ENCODE results near the gene AACS.
"Not testable (repeated sequence)": the region's sequence is repeated elsewhere in the genome, so short reads cannot be mapped to it uniquely, and the experiment has no call there.

Gene AACS

GRCh38 chr12:125081427-125081826 lies 16.2 kb downstream of the AACS start:
- H3K27me3 ChIP-seq (ENCODE audit: control insufficient read depth, insufficient read depth, low read length): no peaks in the 10 kb centered on the region
- peaks cover 7% of the 10 kb centered on the region for H3K36me3 ChIP-seq (ENCODE audit: control insufficient read depth, insufficient read depth, low read length)
- H3K9me3 ChIP-seq (ENCODE audit: control insufficient read depth, low read length): no peaks in the 10 kb centered on the region
- H3K4me3 ChIP-seq (ENCODE audit: low read length): no peak overlapping the region
- no peak overlapping the region for H3K9ac ChIP-seq (ENCODE audit: low read length)
- no peaks in the 10 kb centered on the region for H3K4me1 ChIP-seq (ENCODE audit: control insufficient read depth, insufficient read depth, low read length)

- H3K9me3 ChIP-seq (ENCODE audit: control insufficient read depth, low read length): no peaks in the 10 kb centered on the region
- H3K4me3 ChIP-seq (ENCODE audit: low read length): no peak overlapping the region
- H3K36me3 ChIP-seq (ENCODE audit: control insufficient read depth, insufficient read depth, low read length): peaks cover 4% of the 10 kb centered on the region
- H3K27me3 ChIP-seq (ENCODE audit: control insufficient read depth, insufficient read depth, low read length): no peaks in the 10 kb centered on the region
- H3K9ac ChIP-seq (ENCODE audit: low read length): no peak overlapping the region
- H3K4me1 ChIP-seq (ENCODE audit: control insufficient read depth, insufficient read depth, low read length): no peaks in the 10 kb centered on the region
Measured at GRCh38 chr12:125083072-125083471, 17.8 kb downstream of the AACS start.

- H3K4me3 ChIP-seq (ENCODE audit: low read length); H3K27me3 ChIP-seq (ENCODE audit: control insufficient read depth, insufficient read depth, low read length); H3K9ac ChIP-seq (ENCODE audit: low read length); H3K9me3 ChIP-seq (ENCODE audit: control insufficient read depth, low read length); H3K36me3 ChIP-seq (ENCODE audit: control insufficient read depth, insufficient read depth, low read length): not testable (repeated sequence)
- peaks cover 16% of the 10 kb centered on the region for H3K4me1 ChIP-seq (ENCODE audit: control insufficient read depth, insufficient read depth, low read length)
Measured at GRCh38 chr12:125088199-125088598, 23.0 kb downstream of the AACS start.

GRCh38 chr12:125089083-125089482 lies 23.8 kb downstream of the AACS start:
- Histone ChIP-seq H3K4me3 (ENCODE audit: low read length) (no peak overlapping the region), H3K4me1 (ENCODE audit: control insufficient read depth, insufficient read depth, low read length) (peaks cover 25% of the 10 kb centered on the region), H3K9me3 (ENCODE audit: control insufficient read depth, low read length) (no peaks in the 10 kb centered on the region), H3K27me3 (ENCODE audit: control insufficient read depth, insufficient read depth, low read length) (no peaks in the 10 kb centered on the region), H3K36me3 (ENCODE audit: control insufficient read depth, insufficient read depth, low read length) (no peaks in the 10 kb centered on the region), H3K9ac (ENCODE audit: low read length) (no peak overlapping the region)

GRCh38 chr12:125089626-125090025 lies 24.4 kb downstream of the AACS start:
- Histone ChIP-seq H3K9ac (ENCODE audit: low read length) (no peak overlapping the region), H3K27me3 (ENCODE audit: control insufficient read depth, insufficient read depth, low read length) (no peaks in the 10 kb centered on the region), H3K4me3 (ENCODE audit: low read length) (no peak overlapping the region), H3K4me1 (ENCODE audit: control insufficient read depth, insufficient read depth, low read length) (peaks cover 30% of the 10 kb centered on the region), H3K36me3 (ENCODE audit: control insufficient read depth, insufficient read depth, low read length) (no peaks in the 10 kb centered on the region), H3K9me3 (ENCODE audit: control insufficient read depth, low read length) (no peaks in the 10 kb centered on the region)

- H3K4me1 ChIP-seq (ENCODE audit: control insufficient read depth, insufficient read depth, low read length): peaks cover 38% of the 10 kb centered on the region
- no peak overlapping the region for H3K9ac ChIP-seq (ENCODE audit: low read length)
- H3K36me3 ChIP-seq (ENCODE audit: control insufficient read depth, insufficient read depth, low read length): no peaks in the 10 kb centered on the region
- H3K9me3 ChIP-seq (ENCODE audit: control insufficient read depth, low read length): no peaks in the 10 kb centered on the region
- H3K27me3 ChIP-seq (ENCODE audit: control insufficient read depth, insufficient read depth, low read length): no peaks in the 10 kb centered on the region
- H3K4me3 ChIP-seq (ENCODE audit: low read length): no peak overlapping the region
Measured at GRCh38 chr12:125090437-125090836, 25.2 kb downstream of the AACS start.

- H3K27me3 ChIP-seq (ENCODE audit: control insufficient read depth, insufficient read depth, low read length): no peaks in the 10 kb centered on the region
- no peak overlapping the region for H3K4me3 ChIP-seq (ENCODE audit: low read length)
- no peaks in the 10 kb centered on the region for H3K9me3 ChIP-seq (ENCODE audit: control insufficient read depth, low read length)
- no peaks in the 10 kb centered on the region for H3K36me3 ChIP-seq (ENCODE audit: control insufficient read depth, insufficient read depth, low read length)
- peaks cover 48% of the 10 kb centered on the region for H3K4me1 ChIP-seq (ENCODE audit: control insufficient read depth, insufficient read depth, low read length)
- H3K9ac ChIP-seq (ENCODE audit: low read length): no peak overlapping the region
Measured at GRCh38 chr12:125091401-125091800, 26.2 kb downstream of the AACS start.

GRCh38 chr12:125092108-125092871 lies 27.1 kb downstream of the AACS start:
- Histone ChIP-seq H3K9ac (ENCODE audit: low read length) (peak overlapping the region; percentile 61), H3K4me3 (ENCODE audit: low read length) (no peak overlapping the region), H3K4me1 (ENCODE audit: control insufficient read depth, insufficient read depth, low read length) (peaks cover 56% of the 10 kb centered on the region), H3K9me3 (ENCODE audit: control insufficient read depth, low read length) (no peaks in the 10 kb centered on the region), H3K36me3 (ENCODE audit: control insufficient read depth, insufficient read depth, low read length) (no peaks in the 10 kb centered on the region), H3K27me3 (ENCODE audit: control insufficient read depth, insufficient read depth, low read length) (no peaks in the 10 kb centered on the region)

GRCh38 chr12:125092872-125093680 lies 27.8 kb downstream of the AACS start:
- H3K9ac ChIP-seq (ENCODE audit: low read length): peak overlapping the region; percentile 61
- H3K4me1 ChIP-seq (ENCODE audit: control insufficient read depth, insufficient read depth, low read length): peaks cover 64% of the 10 kb centered on the region
- H3K4me3 ChIP-seq (ENCODE audit: low read length): no peak overlapping the region
- no peaks in the 10 kb centered on the region for H3K36me3 ChIP-seq (ENCODE audit: control insufficient read depth, insufficient read depth, low read length)
- H3K9me3 ChIP-seq (ENCODE audit: control insufficient read depth, low read length): no peaks in the 10 kb centered on the region
- H3K27me3 ChIP-seq (ENCODE audit: control insufficient read depth, insufficient read depth, low read length): no peaks in the 10 kb centered on the region

- no peak overlapping the region for H3K4me3 ChIP-seq (ENCODE audit: low read length)
- H3K9me3 ChIP-seq (ENCODE audit: control insufficient read depth, low read length): no peaks in the 10 kb centered on the region
- H3K4me1 ChIP-seq (ENCODE audit: control insufficient read depth, insufficient read depth, low read length): peaks cover 67% of the 10 kb centered on the region
- no peaks in the 10 kb centered on the region for H3K27me3 ChIP-seq (ENCODE audit: control insufficient read depth, insufficient read depth, low read length)
- H3K9ac ChIP-seq (ENCODE audit: low read length): peak overlapping the region; percentile 61
- H3K36me3 ChIP-seq (ENCODE audit: control insufficient read depth, insufficient read depth, low read length): no peaks in the 10 kb centered on the region
Measured at GRCh38 chr12:125093681-125094330, 28.6 kb downstream of the AACS start.

- Histone ChIP-seq H3K4me1 (ENCODE audit: control insufficient read depth, insufficient read depth, low read length) (peaks cover 85% of the 10 kb centered on the region), H3K4me3 (ENCODE audit: low read length) (no peak overlapping the region), H3K9me3 (ENCODE audit: control insufficient read depth, low read length) (no peaks in the 10 kb centered on the region), H3K36me3 (ENCODE audit: control insufficient read depth, insufficient read depth, low read length) (no peaks in the 10 kb centered on the region), H3K9ac (ENCODE audit: low read length) (no peak overlapping the region), H3K27me3 (ENCODE audit: control insufficient read depth, insufficient read depth, low read length) (no peaks in the 10 kb centered on the region)
Measured at GRCh38 chr12:125096894-125097293, 31.7 kb downstream of the AACS start.

GRCh38 chr12:125097427-125097826 lies 32.2 kb downstream of the AACS start:
- peaks cover 79% of the 10 kb centered on the region for H3K4me1 ChIP-seq (ENCODE audit: control insufficient read depth, insufficient read depth, low read length)

More at GRCh38 chr12:125097427-125097826, 32.2 kb downstream of the AACS start:
- Histone ChIP-seq H3K4me3 (ENCODE audit: low read length) (no peak overlapping the region), H3K27me3 (ENCODE audit: control insufficient read depth, insufficient read depth, low read length) (no peaks in the 10 kb centered on the region), H3K9me3 (ENCODE audit: control insufficient read depth, low read length) (no peaks in the 10 kb centered on the region), H3K9ac (ENCODE audit: low read length) (no peak overlapping the region), H3K36me3 (ENCODE audit: control insufficient read depth, insufficient read depth, low read length) (no peaks in the 10 kb centered on the region)
